Right lobe of liver (tissue), 4 donors: ENCODE measurements around the gene CFAP221.

ENCODE experiments used
- POLR2A ChIP-seq: fragments of 450-650 bp; IDR thresholded peaks from one replicate; pipeline ENCODE4 v1.6.1; 2017; ENCODE audit warnings: antibody characterized with exemption, mild to moderate bottlenecking
- TF ChIP-seq, protein P1 (sequence below), 4 donors: fragments of 200-600 bp in 3 of 4; fragments of 450-650 bp in 1 of 4; IDR thresholded peaks; one replicate each; pipeline versions ENCODE4 v1.5.1 to v1.8.0; 2016 to 2022; ENCODE audit warnings: antibody characterized with exemption in 4 of 4, mild to moderate bottlenecking in 2 of 4
- donor health status: DM: no; HTN: no; CAD: no.
- donor health status: DM: no; HTN: no; CAD: no.
- donor health status: DM: no; HTN: yes; CAD: no.

DNA sequence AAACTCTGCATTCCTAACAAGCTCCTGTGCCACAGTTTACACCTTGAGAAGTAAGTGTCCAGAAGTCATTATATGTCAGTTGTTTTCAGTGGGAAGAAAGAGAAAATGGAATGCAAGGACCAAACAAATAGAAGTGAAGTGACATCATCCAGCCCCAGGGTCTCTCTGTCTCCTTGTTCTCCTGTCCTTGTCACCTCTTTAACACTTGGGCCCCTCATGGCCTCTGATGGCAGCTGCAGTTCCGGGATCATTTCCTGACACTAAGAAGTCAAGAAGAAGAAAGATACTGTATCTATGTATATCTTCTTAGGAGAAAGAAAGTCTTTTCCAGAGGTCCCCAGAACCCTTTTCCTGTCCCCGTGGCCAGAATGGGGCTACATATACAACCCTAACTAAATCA, 2.8 kb upstream of the CFAP221 start:
- no peak for TF ChIP-seq POLR2A
- TF ChIP-seq, protein P1, sequence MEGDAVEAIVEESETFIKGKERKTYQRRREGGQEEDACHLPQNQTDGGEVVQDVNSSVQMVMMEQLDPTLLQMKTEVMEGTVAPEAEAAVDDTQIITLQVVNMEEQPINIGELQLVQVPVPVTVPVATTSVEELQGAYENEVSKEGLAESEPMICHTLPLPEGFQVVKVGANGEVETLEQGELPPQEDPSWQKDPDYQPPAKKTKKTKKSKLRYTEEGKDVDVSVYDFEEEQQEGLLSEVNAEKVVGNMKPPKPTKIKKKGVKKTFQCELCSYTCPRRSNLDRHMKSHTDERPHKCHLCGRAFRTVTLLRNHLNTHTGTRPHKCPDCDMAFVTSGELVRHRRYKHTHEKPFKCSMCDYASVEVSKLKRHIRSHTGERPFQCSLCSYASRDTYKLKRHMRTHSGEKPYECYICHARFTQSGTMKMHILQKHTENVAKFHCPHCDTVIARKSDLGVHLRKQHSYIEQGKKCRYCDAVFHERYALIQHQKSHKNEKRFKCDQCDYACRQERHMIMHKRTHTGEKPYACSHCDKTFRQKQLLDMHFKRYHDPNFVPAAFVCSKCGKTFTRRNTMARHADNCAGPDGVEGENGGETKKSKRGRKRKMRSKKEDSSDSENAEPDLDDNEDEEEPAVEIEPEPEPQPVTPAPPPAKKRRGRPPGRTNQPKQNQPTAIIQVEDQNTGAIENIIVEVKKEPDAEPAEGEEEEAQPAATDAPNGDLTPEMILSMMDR (IDR thresholded peaks at IDR 0.05) = no peak
